Endodermal cell (in vitro differentiated cells): ENCODE results near the gene PCID2. TPM values are rescaled to one million over a fixed set of nuclear protein-coding genes. Genes with fewer than 3 reads are reported as not detected.

ENCODE experiments used
- DNase-seq: peaks from one replicate; pipeline ENCODE4 v3.0.0-alpha.2; 2017
- H3K27ac ChIP-seq: 2 replicates; pipeline ENCODE4 v1.5.1; 2013; ENCODE audit warnings: mild to moderate bottlenecking, low read depth, low read length, moderate library complexity
- H3K27me3 ChIP-seq: 2 replicates; pipeline ENCODE4 v1.6.1; 2013; ENCODE audit warnings: mild to moderate bottlenecking, low read length, moderate library complexity; ENCODE audit not compliant: insufficient read depth, control insufficient read depth, poor library complexity, severe bottlenecking
- H3K36me3 ChIP-seq: 2 replicates; pipeline ENCODE4 v1.7.0; 2013; ENCODE audit warnings: mild to moderate bottlenecking, low read length, moderate library complexity; ENCODE audit not compliant: control insufficient read depth, insufficient read depth
- H3K4me1 ChIP-seq: one replicate; pipeline ENCODE4 v1.7.0; 2013; ENCODE audit warnings: low read length; ENCODE audit not compliant: control insufficient read depth, insufficient read depth
- H3K4me3 ChIP-seq: 2 replicates; pipeline ENCODE4 v1.5.1; 2013; ENCODE audit warnings: mild to moderate bottlenecking, low read length, moderate library complexity
- H3K9ac ChIP-seq: 2 replicates; pipeline ENCODE4 v1.6.1; 2013; ENCODE audit warnings: mild to moderate bottlenecking, low read length, moderate library complexity; ENCODE audit not compliant: poor library complexity, severe bottlenecking; ENCODE audit errors: extremely low read depth
- H3K9me3 ChIP-seq: 2 replicates; pipeline ENCODE4 v1.6.1; 2013; ENCODE audit warnings: mild to moderate bottlenecking, low read length, moderate library complexity; ENCODE audit not compliant: control insufficient read depth
- H3K27ac Mint-ChIP-seq: 2 replicates; pipeline ENCODE4 v1.8.0; 2020; ENCODE audit warnings: mixed read lengths
- H3K27me3 Mint-ChIP-seq: 2 replicates; pipeline ENCODE4 v1.8.0; 2021; ENCODE audit warnings: mild to moderate bottlenecking, mixed read lengths; ENCODE audit not compliant: insufficient read depth
- H3K36me3 Mint-ChIP-seq: 2 replicates; pipeline ENCODE4 v1.8.0; 2020; ENCODE audit warnings: low read depth, mixed read lengths
- H3K4me1 Mint-ChIP-seq: 2 replicates; pipeline ENCODE4 v1.8.0; 2020; ENCODE audit warnings: mixed read lengths
- H3K4me3 Mint-ChIP-seq: 2 replicates; pipeline ENCODE4 v1.8.0; 2020; ENCODE audit warnings: mild to moderate bottlenecking, moderate library complexity, mixed read lengths
- H3K9me3 Mint-ChIP-seq: 2 replicates; pipeline ENCODE4 v1.8.0; 2020; ENCODE audit warnings: mild to moderate bottlenecking, mixed read lengths
- WGBS, 2 experiments: methylation state at CpG; one replicate each; pipeline versions ENCODE4 v1.1.5 to v1.1.7; 2013; ENCODE audit warnings: missing lambda C conversion rate in 2 of 2, mixed read lengths in 1 of 2; ENCODE audit not compliant: insufficient coverage in 1 of 2, insufficient read length in 1 of 2; 5-methylcytosine and 5-hydroxymethylcytosine counted together
- total RNA-seq, 2 donors: library from RNA; stranded (reverse); fragmentation: NEBNext Ultra II Directional in 1 of 2; extraction: Animal tissue kit (Norgen Biotek cat#: 25700) in 1 of 2; gene quantifications; 2 replicates in 1 of 2; 3 replicates in 1 of 2; pipeline ENCODE4 v1.2.1, GENCODE V29; 2021
- TF ChIP-seq, protein P1 (sequence below): fragments of 200-600 bp; sonication (generic); conservative IDR thresholded peaks from 2 replicates; pipeline ENCODE4 v1.5.0; 2021; ENCODE audit warnings: antibody characterized with exemption, mild to moderate bottlenecking

The PCID2 gene
- total RNA-seq, 2 donors from 2014 or later: 70.5 to 71.7 TPM

DNA sequence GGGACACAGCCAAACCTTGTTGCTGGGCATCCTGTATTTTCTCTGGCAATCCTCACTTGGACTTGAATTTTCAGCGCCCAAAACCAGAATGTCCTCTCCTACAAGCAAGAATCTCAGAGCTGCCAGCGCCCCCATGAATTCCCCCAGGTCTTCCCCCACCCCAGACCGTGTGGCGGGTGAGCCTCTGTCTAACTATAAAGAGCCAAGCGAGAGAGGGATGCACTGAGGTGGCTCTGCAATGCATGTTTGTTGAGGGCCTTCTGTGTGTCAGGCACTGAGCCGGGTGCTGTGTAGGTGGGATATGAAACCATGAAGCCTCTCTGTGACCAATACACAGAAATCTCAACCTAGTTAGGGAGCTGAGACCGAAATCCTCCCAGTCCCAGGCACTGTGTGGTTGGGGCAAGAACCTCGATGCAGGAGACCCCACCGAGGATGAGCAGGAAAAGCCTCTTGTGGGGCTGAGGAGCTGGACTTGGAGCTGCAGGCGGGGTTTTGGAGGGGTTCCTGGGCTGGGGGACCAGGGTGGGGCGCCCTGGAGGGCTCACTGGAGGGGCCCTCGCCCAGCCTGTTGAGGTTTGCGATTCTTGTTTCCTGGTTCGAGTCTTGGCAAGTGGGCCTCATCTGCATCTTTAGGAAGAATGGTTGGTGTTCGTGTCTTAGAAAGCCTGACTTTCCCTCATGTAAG lies 62.4 kb downstream of the PCID2 start:
- TF ChIP-seq, protein P1, sequence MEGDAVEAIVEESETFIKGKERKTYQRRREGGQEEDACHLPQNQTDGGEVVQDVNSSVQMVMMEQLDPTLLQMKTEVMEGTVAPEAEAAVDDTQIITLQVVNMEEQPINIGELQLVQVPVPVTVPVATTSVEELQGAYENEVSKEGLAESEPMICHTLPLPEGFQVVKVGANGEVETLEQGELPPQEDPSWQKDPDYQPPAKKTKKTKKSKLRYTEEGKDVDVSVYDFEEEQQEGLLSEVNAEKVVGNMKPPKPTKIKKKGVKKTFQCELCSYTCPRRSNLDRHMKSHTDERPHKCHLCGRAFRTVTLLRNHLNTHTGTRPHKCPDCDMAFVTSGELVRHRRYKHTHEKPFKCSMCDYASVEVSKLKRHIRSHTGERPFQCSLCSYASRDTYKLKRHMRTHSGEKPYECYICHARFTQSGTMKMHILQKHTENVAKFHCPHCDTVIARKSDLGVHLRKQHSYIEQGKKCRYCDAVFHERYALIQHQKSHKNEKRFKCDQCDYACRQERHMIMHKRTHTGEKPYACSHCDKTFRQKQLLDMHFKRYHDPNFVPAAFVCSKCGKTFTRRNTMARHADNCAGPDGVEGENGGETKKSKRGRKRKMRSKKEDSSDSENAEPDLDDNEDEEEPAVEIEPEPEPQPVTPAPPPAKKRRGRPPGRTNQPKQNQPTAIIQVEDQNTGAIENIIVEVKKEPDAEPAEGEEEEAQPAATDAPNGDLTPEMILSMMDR: no peak
- H3K4me3 ChIP-seq: no peak overlapping the region
- H3K9ac ChIP-seq: no peak overlapping the region
- no peaks in the 10 kb centered on the region for H3K4me1 ChIP-seq
- peaks cover 3% of the 10 kb centered on the region for H3K4me1 Mint-ChIP-seq
- H3K27me3 Mint-ChIP-seq: no peaks in the 10 kb centered on the region
- H3K36me3 ChIP-seq: no peaks in the 10 kb centered on the region
- H3K4me3 Mint-ChIP-seq: no peak overlapping the region
- WGBS, 2 experiments: 94 to 98% methylated on average over 6 to 15 of the region's 15 CpGs
- H3K36me3 Mint-ChIP-seq: peaks cover 24% of the 10 kb centered on the region
- no peaks in the 10 kb centered on the region for H3K9me3 Mint-ChIP-seq
- no peaks in the 10 kb centered on the region for H3K27me3 ChIP-seq
- no peaks in the 10 kb centered on the region for H3K9me3 ChIP-seq
- no peak overlapping the region for H3K27ac ChIP-seq
- DNase-seq: peak; percentile 34
- no peak overlapping the region for H3K27ac Mint-ChIP-seq

DNA sequence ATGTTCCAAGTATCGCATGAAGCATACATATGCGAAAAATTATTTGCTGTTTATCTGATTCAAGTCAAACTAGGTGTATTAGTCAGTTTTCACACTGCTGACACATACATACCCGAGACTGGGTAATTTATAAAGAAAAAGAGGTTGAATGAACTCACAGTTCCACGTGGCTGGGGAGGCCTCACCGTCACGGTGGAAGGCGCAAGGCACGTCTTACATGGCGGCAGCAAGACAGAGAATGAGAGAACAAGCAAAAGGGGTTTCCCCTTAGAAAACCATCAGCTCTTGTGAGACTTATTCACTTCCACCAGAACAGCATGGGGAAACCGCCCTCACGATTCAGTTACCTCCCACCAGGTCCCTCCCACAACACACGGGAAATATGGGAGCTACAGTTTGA lies 63.0 kb downstream of the PCID2 start:
- Mint-ChIP-seq H3K27me3 (no peaks in the 10 kb centered on the region), H3K4me3 (no peak overlapping the region), H3K27ac (no peak overlapping the region), H3K36me3 (peaks cover 24% of the 10 kb centered on the region), H3K9me3 (no peaks in the 10 kb centered on the region), H3K4me1 (no peaks in the 10 kb centered on the region)
- Histone ChIP-seq H3K4me3 (no peak overlapping the region), H3K27ac (no peak overlapping the region), H3K27me3 (no peaks in the 10 kb centered on the region), H3K4me1 (no peaks in the 10 kb centered on the region), H3K36me3 (no peaks in the 10 kb centered on the region), H3K9me3 (no peaks in the 10 kb centered on the region), H3K9ac (no peak overlapping the region)
- 92 to 95% methylated on average over 8 to 12 of the region's 12 CpGs for WGBS, 2 experiments
- DNase-seq: no peak
- TF ChIP-seq, protein P1: no peak

DNA sequence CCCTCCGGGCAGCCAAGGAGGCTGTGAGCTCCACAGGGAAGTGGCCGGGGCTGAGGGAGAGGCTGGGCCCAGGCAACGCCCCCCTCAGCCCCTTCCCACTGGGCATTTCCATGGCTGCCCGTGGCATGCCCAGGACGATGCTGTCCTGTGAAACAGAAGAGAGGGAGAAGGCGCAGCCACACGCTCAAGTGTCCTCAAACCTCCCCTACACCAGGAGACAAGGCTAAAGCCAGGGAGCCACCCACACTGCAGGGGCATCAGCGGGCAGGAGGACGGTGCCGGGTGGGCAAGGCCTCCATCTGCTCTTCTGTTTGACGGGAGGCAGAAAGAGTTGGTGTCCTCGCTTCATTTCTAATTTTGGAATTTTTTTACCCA lies 64.2 kb downstream of the PCID2 start:
- H3K9me3 ChIP-seq: no peaks in the 10 kb centered on the region
- TF ChIP-seq, protein P1: no peak
- Mint-ChIP-seq H3K27ac (no peak overlapping the region), H3K4me3 (no peak overlapping the region), H3K36me3 (peaks cover 24% of the 10 kb centered on the region), H3K27me3 (no peaks in the 10 kb centered on the region), H3K9me3 (no peaks in the 10 kb centered on the region), H3K4me1 (no peaks in the 10 kb centered on the region)
- peak; percentile 26 for DNase-seq
- no peaks in the 10 kb centered on the region for H3K27me3 ChIP-seq
- 91 to 100% methylated on average over 1 to 10 of the region's 12 CpGs for WGBS, 2 experiments
- H3K4me1 ChIP-seq: no peaks in the 10 kb centered on the region
- H3K27ac ChIP-seq: no peak overlapping the region
- no peak overlapping the region for H3K9ac ChIP-seq
- H3K36me3 ChIP-seq: no peaks in the 10 kb centered on the region
- no peak overlapping the region for H3K4me3 ChIP-seq
